HG03558 (cell line): Measurements from ENCODE around the gene TAPT1.

Experiments
- ATAC-seq: cut with Tn5 transposase; IDR thresholded peaks from one replicate; pipeline ENCODE4 v1.9.1; 2021; ENCODE audit warnings: moderate number of reproducible peaks; ENCODE audit not compliant: unreplicated experiment; ENCODE audit errors: extremely low read depth

TAPT1 gene

GRCh38 chr4:16140879-16141249 lies 85.4 kb downstream of the TAPT1 start:
- no peak for ATAC-seq

GRCh38 chr4:16140231-16140878 lies 85.9 kb downstream of the TAPT1 start:
- ATAC-seq: no peak

DNA sequence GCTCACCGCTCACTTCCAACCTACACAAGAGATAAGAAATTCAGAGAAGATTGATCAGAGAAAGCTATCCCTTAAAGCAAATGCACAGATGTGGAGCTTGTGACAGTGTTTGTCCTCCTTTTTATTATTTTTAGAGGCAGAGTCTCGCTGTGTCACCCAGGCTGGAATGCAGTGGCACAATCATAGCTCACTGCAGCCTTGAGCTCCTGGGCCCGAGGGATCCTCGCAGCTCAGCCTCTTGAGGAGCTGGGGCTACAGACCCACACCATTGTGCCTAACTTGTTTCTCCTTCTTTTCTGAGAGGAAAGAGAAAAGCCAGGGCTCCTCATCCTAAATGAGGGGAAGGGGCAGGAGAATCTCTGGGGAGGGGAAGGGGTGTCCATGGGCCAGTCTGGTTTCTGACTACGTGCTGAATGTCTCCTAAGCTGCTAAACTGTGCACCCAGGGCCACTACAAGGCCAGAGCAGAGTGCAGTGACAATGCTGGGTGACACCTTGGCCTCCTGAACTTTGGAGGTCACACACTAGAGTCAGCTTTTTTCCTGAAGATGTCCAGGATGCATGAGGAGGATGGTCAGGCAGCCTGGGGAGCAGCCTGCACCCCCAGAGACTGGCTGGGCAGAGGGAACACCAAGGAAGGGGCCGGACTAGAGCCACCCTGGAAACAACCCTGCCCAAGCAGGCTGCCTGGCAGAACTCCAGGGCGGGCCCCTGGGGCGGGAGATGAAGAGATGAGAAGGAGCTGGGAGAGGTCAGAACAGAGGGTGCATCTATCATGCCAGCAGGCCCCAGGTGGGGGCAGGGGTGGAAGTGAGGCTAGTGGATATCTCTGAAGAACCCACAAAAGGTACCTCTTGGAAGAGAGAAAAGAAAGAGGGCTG lies 87.0 kb downstream of the TAPT1 start:
- ATAC-seq: no peak

- no peak for ATAC-seq
These were observed 89.4 kb downstream of the TAPT1 start for GRCh38 chr4:16136827-16137226.

DNA sequence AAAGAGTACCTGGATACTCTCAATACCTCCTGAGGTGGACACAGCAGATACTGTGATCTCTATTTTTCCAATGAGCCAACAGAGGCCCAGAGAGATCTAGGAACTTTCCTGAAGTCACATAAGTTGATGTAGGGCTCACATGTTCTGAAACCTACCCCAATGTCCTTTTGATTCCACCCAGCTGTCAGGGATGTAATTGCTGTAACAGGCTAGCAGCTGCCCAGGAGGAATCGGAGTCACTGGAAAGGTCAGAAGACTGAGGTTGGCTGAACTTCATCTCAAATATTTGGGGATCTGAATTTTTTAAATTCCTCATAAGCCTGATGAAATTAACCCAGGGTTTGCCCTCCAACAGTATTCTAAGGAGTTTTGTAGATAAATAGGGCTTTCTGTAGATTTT lies 90.0 kb downstream of the TAPT1 start:
- no peak for ATAC-seq

DNA sequence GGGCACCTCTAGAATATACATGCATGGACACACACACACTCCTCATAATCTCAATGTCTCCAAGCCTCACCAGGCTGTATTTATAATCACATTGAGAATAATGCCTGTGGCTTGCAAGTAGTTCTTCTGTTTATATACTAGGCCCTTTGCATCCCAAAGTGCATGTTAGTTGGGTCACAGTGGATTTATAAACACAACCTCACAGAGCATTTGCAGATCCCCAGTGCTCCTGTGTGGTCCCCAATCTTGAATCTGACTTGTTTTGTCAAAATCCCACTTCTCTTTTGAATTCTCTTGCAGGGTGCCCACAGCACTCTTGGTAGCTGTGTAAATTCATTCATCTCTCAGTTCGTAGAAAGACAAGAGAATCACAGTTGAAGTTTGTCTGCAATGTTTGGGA lies 92.9 kb downstream of the TAPT1 start:
- ATAC-seq: no peak

GRCh38 chr4:16131293-16131692 lies 95.0 kb downstream of the TAPT1 start:
- ATAC-seq: no peak

GRCh38 chr4:16129336-16129735 lies 96.9 kb downstream of the TAPT1 start:
- no peak for ATAC-seq

GRCh38 chr4:16126714-16127113 lies 99.6 kb downstream of the TAPT1 start:
- no peak for ATAC-seq

- ATAC-seq: no peak
These were observed 100.5 kb downstream of the TAPT1 start for GRCh38 chr4:16125571-16126445.

GRCh38 chr4:16124232-16124631 lies 102.0 kb downstream of the TAPT1 start:
- no peak for ATAC-seq

- ATAC-seq: no peak
These were observed 102.8 kb downstream of the TAPT1 start for GRCh38 chr4:16123356-16124084.

- ATAC-seq: no peak
These were observed 103.5 kb downstream of the TAPT1 start for GRCh38 chr4:16122784-16123183.

DNA sequence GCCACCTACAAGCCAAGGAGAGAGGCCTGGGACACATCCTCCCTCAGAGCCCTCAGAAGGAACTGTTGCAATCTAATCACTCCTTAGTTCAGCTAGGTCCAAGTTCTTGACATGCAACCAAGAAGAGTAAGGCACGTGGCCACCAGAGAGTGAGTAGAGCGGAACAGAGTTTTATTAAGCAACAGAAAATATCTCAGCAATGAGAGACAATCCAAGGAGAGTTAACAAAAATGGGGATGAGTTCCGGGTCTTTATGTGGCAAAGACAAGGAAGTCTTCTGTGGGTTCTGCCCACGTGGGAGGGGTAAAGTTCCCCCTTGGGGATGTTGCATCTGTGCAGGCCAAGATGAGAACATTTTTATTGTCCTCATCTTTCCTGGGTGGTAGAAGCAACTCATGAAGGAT lies 104.0 kb downstream of the TAPT1 start:
- no peak for ATAC-seq

DNA sequence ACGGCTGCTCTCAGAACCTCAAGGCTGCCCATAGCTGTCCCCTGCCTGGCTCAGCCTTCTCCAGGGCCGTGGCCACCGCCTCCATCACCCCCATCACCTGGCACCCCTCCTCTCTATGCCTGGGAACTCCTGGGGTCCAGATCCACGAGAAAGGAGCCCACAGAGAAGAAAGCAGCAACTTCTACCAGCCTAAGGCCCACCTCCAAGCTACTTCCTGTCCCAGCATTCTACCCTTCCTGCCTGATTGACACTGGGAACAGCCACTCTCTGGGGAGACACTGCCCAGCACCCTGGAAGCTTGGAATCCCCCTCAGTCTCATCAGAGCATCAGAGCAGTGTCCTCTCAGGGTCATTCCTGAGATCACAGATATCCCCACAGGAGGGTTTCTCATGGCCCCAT lies 105.6 kb downstream of the TAPT1 start:
- no peak for ATAC-seq

GRCh38 chr4:16119981-16120380 lies 106.3 kb downstream of the TAPT1 start:
- no peak for ATAC-seq

GRCh38 chr4:16118090-16118489 lies 108.2 kb downstream of the TAPT1 start:
- no peak for ATAC-seq

DNA sequence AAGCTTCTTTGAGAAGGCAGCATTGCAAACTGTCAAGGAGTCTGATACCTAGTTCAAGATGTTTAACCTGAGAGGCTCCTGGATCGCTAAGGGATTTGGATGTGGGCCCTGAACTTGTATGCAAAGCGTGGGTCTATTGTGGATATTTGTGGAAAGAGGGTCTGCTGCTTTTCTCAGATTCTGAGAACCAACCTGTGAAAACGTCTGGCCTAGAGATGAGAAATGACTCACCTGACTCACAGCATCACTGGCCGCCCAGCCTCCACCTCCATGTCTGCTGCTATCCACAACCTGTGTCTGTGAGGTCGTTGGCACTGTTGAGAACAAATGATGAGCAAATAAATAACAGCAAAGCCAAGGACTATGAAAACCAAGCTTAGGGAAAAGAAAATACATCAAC lies 109.1 kb downstream of the TAPT1 start:
- ATAC-seq: no peak

DNA sequence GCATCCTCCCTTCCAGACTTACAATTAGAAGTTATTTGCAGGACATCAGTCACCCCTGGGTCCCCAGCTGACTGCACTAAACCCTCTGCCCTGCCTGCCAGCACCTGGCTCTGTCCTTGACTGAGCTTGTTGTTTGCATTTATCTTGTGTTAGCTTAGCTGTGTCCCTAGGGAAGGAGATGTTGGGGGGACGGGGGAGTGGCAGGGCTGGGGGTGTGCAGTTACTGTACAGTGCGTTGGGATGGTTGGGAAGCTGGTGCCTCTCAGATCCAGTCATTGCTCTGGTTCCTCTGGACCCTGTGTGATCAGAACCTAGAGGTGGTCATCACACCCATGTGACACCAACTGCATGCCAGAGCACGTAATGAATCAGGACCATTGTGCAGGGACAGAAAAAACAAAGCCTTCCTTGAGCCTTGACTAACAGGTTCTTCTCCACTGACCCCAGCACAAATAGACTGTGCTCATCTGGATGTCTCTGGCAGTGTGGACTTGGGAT lies 109.7 kb downstream of the TAPT1 start:
- ATAC-seq: no peak

GRCh38 chr4:16116019-16116418 lies 110.3 kb downstream of the TAPT1 start:
- no peak for ATAC-seq
